Frontal cortex (tissue), 4 donors: ENCODE data around the gene PNPLA5. TPM values are rescaled to one million over a fixed set of nuclear protein-coding genes. Genes with fewer than 3 reads are reported as not detected.

Experiments
- DNase-seq, 2 donors: peaks; one replicate each; pipeline ENCODE4 v3.0.0; 2012; ENCODE audit warnings: low spot score in 2 of 2
- FAIRE-seq: peaks from 2 replicates; lab custom pipeline; 2012; peaks lifted over from hg19 to GRCh38; lab: Jason Lieb, UNC
- total RNA-seq: library from RNA; depleted of rRNA; stranded (reverse); fragments of >200 nt; gene quantifications from one replicate; pipeline ENCODE4 v1.2.3, GENCODE V29; 2014
- donor health status: control.
- donor health status: control.
- donor health status: control.

The PNPLA5 gene, protein sequence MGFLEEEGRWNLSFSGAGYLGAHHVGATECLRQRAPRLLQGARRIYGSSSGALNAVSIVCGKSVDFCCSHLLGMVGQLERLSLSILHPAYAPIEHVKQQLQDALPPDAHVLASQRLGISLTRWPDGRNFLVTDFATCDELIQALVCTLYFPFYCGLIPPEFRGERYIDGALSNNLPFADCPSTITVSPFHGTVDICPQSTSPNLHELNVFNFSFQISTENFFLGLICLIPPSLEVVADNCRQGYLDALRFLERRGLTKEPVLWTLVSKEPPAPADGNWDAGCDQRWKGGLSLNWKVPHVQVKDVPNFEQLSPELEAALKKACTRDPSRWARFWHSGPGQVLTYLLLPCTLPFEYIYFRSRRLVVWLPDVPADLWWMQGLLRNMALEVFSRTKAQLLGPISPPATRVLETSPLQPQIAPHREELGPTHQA
- under 0.01 TPM for total RNA-seq

GRCh38 chr22:43891360-43892182, at the start of gene PNPLA5:
PNPLA5 (minus strand) TSS chr22:43892013; CDS start chr22:43891880, 133 bp downstream.
- DNase-seq (peak in 1 of 2 donors; percentile 58), FAIRE-seq (no peak)

- DNase-seq (no peak), FAIRE-seq (no peak)
Observed at GRCh38 chr22:43941449-43941848, 49.6 kb upstream of the PNPLA5 start.

- FAIRE-seq, result no peak
- DNase-seq, result no peak
Observed at GRCh38 chr22:43931771-43932170, 40.0 kb upstream of the PNPLA5 start.

DNA sequence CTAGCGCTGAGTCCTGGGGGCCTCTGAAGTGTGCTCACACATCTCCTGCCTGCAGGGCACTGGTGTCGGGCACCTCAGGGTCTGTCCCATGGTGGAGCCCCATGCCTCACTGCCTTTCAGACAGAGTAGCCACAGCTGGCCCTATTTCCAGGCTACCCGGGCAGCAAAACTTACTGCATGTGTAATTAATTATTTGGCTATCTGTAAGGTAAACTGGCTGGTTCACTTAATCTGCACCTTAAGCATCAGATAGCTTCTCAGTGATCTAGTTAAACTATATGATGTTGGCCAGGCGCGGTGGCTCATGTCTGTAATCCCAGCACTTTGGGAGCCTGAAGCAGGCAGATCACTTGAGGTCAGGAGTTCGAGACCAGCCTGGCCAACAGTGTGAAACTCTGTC, 37.1 kb upstream of the PNPLA5 start:
- DNase-seq, result no peak
- FAIRE-seq, result no peak

GRCh38 chr22:43928468-43928867, 36.7 kb upstream of the PNPLA5 start:
- FAIRE-seq (no peak), DNase-seq (no peak)

GRCh38 chr22:43926349-43926710, 34.5 kb upstream of the PNPLA5 start:
- FAIRE-seq (no peak), DNase-seq (no peak)

DNA sequence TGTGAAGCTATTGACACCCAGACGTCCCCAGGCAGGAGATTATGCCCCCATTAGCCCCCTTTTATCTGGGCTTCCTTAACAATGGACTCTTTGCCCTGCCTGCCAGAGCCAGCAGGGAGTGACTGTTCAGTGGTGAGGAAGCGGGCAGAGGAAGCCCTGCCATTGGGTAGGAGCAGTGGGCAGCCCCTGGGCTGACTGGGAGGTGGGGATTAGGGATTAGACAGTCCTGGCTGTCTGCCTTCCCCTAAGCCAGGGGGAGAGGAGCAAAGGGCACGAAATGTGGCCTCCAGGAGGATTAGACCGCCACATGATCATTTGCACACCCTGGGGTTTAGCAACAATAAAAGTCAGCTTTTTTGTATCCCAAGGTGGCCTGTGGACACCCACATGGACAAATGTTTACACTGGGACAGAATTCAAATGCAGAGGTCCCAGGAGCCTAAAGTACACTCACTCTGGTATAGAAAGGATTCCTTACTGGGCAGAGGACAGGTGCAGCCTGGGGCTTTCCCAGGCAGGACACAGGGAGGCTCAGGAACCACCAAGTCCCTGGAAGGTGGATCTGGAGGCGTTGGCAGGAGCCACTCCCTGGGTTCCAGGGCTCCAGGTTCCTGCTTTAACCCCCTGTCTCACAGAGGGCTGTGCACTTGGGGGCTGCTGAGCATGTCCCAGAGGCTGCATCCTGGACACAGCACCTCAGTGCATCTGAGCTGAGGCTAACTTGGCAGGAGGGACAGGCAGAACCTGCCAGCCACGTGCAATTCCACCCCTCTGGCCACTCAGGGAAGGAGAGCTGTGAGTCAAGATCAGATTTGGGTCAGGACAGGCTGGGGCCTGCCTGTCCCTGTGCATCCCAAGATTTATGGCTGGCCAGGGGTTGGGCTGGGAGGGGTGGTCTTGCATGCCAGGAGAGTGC, 33.9 kb upstream of the PNPLA5 start:
- DNase-seq (no peak), FAIRE-seq (no peak)

DNA sequence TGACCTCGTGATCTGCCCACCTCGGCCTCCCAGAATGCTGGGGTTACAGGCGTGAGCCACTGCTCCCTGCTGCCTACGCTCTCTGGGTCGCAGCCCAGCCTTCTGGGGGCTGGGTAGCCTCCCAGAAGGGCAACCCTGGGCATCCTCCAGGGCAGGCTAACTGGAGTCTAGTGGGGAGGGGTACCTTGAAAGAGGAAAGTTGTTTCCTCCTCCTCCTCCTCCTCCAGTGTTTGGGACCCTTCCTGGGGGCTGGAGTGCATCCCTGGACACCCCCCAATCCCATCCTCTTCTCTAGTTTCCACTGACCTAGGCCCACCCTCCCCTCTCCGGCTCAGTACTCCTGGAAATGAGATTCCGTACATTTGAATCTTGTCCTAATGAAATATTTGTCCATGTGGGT, 33.1 kb upstream of the PNPLA5 start:
- FAIRE-seq (no peak), DNase-seq (no peak)

DNA sequence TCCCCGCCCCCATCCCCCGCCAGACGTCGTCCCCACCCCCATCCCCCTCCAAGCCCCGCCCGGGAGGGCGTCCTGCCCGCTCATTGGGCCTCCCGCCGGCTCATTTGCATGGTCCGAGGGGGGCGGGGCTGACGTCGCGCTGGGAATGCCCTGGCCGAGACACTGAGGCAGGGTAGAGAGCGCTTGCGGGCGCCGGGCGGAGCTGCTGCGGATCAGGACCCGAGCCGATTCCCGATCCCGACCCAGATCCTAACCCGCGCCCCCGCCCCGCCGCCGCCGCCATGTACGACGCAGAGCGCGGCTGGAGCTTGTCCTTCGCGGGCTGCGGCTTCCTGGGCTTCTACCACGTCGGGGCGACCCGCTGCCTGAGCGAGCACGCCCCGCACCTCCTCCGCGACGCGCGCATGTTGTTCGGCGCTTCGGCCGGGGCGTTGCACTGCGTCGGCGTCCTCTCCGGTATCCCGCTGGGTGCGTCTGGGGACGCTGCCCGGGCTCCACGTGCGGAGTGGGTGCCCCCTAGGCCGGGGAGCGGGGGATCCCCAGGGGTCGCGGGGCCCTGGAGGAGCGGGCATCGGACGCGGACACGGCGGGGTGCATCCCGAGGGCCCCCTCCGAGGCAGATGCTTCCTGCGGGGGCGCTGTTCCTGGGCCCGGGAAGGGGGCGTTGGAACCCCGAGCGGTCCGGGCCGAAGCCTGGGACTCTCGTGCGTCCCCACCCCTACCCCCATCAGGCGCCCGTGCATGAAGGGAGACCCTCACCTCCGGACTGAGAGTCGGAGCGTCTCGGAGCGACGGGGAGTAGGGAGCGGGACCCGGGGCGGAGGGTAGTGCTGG, 32.0 kb upstream of the PNPLA5 start, which contains the start of gene PNPLA3:
PNPLA3 (plus strand) TSS at position 175 of the 834 bp plus-strand sequence; CDS start at position 282, 107 bp downstream.
- FAIRE-seq (no peak), DNase-seq (peak; percentile 94 to 98)

- FAIRE-seq (no peak), DNase-seq (no peak)
Observed at GRCh38 chr22:43923191-43923590, 31.4 kb upstream of the PNPLA5 start.

DNA sequence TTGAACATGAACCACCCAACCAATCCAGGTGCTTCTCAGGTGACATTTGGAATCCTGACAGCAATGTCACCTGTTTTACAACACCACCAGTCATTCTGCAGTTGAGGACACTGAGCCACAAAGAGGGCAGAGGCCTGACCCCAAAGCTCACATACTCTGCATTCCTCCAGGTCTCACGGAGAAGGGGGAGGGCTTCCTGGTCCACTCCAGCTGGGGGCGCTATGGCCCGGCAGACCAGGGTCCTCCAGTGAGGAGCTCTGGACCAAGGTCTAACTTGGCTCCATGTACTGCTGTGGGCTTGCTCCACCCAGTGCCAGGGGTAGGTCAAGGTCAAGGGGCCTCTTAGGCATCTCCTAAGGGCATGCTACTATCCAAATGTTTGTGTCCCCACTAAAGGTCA, 30.3 kb upstream of the PNPLA5 start:
- no peak for FAIRE-seq
- DNase-seq, result no peak

GRCh38 chr22:43921370-43921769, 29.6 kb upstream of the PNPLA5 start:
- DNase-seq (no peak), FAIRE-seq (no peak)

DNA sequence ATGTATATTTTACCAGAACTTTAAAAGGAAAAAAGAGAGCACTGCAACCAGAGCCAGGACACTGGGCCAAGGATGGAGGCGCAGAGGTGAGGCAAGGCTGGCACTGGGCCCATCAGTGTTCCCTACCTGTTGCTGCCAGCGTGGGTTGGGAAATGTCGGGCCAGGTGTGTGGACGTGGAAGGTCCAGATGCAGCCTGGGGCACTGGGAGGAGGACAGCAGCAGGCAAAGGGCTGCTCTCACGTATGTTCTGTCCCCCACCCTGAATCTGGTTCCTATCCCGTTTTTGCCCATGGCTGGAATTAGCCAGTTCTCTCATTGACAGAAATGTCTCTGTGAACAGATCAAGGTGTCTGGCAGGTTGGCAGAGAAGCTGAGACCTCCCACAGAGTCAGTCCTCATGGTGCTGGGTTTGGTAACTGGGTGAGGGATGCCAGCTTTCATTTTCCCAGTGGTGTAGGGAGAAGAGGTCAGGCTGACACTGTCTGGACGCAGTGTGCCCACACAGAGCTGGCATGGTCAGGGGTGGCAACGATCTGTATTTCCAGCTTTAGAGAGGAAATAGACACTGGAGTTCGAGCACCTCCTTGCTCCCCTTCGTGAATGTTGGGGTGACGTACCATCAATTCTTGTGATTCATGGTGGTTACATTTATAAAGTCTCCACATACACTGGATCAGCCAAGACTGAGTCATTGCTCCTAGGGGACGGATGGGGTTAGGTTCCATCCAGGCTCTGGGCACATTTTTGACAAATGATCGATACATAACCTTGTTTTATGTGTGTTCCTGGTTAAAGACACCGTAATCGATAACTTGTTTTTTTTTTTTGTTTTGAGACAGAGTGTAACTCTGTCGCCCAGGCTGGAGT, 27.5 kb upstream of the PNPLA5 start:
- FAIRE-seq (no peak), DNase-seq (no peak)

DNA sequence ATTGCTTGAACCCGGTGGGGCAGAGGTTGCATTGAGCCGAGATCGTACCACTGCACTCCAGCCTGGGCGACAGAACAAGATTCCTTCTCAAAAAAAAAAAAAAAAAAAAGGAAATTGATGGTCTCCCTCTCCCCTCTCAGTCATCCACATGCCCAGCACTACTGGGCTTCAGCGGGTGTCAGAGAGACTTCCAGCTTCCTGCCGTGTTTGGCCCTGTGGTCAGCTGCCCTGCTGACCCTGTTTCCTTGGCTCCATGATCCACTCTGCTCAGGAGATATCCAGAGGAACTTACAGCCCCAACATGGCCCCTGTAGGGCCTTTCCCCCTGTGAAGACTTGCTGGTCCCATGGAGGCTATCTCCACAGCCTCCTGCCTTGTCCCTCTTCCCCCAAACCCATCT, 25.7 kb upstream of the PNPLA5 start:
- DNase-seq, result no peak
- FAIRE-seq, result no peak

DNA sequence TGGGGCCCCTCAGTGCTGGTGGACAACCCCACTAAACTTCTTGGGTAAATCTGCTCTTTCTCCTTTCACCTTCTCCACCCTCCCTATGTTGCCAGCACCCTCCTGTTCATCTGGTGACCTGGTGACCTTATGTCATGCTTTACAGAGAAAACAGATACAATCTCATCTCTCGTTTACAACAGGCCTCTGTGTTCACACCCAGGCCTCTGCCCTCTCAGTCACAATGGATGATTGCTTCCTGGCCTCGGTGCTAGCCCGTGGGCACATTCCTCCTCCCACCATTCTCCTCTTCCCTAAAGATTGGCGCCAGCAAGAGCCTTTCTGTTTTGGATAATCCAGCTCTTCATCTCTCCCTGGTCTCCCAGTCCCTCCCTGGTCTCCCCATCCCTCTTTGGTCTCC, 19.5 kb upstream of the PNPLA5 start:
- no peak for FAIRE-seq
- DNase-seq, result no peak

- FAIRE-seq (no peak), DNase-seq (no peak)
Observed at GRCh38 chr22:43910178-43910695, 18.4 kb upstream of the PNPLA5 start.

GRCh38 chr22:43909708-43910107, 17.9 kb upstream of the PNPLA5 start:
- DNase-seq (no peak), FAIRE-seq (no peak)

DNA sequence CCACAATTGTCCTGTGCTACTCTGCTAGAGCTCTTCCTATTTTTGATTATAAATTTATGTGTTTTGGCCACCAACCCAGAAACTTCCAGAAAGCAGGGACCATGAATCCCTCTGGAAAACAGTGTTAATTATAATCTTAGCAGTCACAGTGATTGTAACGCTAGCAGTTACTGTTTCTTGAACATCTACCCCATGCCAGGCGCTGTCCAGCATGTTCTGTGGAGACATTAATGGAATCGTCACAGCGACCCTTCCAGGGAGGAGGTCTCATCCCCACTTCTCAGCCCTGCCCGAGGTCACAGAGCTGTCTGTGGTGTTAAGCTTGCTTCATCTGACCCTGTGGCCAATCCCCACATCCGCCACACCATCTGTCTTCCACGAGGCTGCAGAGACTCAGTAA, 13.9 kb upstream of the PNPLA5 start:
- FAIRE-seq (no peak), DNase-seq (no peak)
